Measurements from ENCODE around the gene PROS1. TPM values are rescaled to one million over a fixed set of nuclear protein-coding genes. Genes with fewer than 3 reads are reported as not detected.

The PROS1 gene
- total and polyA plus RNA-seq, 9 of the 15 experiments (the other 6 are each of a cell fraction or from before 2014, with no cell fraction given): 5.5 to 50.5 (median 22.7) TPM

DNA sequence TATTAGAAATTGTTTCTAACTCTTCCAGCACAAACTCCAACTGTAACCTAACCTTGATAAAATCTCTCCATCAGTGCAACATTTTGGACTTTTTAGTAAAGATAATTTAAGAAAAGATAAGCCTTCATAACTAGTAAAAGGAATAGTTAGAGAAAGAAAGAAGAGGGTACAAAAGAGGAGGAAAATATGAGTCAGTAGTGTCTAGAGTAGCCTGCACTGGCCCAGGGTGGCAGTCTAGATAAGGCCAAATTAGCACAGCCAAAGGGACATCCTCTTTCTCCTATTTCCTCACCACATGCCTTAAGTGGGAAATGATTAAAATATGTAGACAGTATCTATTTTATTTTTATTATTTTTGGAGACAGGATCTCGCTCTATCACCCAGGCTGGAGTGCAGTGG lies 3.7 kb downstream of the PROS1 start (continued):
- TF ChIP-seq CHD7 (IDR thresholded peaks at IDR 0.05; ENCODE audit: low read depth, low read length) (no peak), POLR2H (tag; IDR thresholded peaks at IDR 0.05; ENCODE audit: low read depth) (no peak), RBM15 (IDR thresholded peaks at IDR 0.05; ENCODE audit: insufficient read depth, low read length) (no peak), ZNF232 (CRISPR knock-in tag; IDR thresholded peaks at IDR 0.05) (no peak), TAF9B (IDR thresholded peaks at IDR 0.05; ENCODE audit: partially characterized antibody) (no peak), RBM22 (IDR thresholded peaks at IDR 0.05; ENCODE audit: low read depth, low read length, poor library complexity, severe bottlenecking) (no peak), FOXP4 (CRISPR knock-in tag; IDR thresholded peaks at IDR 0.05; ENCODE audit: borderline replicate concordance) (no peak), GABPB2 (CRISPR knock-in tag; conservative IDR thresholded peaks at IDR 0.05) (no peak), ZNF224 (CRISPR knock-in tag; IDR thresholded peaks at IDR 0.05) (no peak), BCL6 (CRISPR knock-in tag; IDR thresholded peaks at IDR 0.05) (no peak), MAZ (CRISPR knock-in tag; conservative IDR thresholded peaks at IDR 0.05 in 1 of 2, IDR thresholded peaks at IDR 0.05 in 1 of 2) (no peak)
- TF ChIP-seq, protein P1, sequence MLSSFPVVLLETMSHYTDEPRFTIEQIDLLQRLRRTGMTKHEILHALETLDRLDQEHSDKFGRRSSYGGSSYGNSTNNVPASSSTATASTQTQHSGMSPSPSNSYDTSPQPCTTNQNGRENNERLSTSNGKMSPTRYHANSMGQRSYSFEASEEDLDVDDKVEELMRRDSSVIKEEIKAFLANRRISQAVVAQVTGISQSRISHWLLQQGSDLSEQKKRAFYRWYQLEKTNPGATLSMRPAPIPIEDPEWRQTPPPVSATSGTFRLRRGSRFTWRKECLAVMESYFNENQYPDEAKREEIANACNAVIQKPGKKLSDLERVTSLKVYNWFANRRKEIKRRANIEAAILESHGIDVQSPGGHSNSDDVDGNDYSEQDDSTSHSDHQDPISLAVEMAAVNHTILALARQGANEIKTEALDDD (IDR thresholded peaks at IDR 0.05): peak; percentile 85

Data from K562 (cell line).